ENCODE data around the gene MTRF1.

Gene MTRF1

GRCh38 chr13:41199079-41199478 lies 64.3 kb downstream of the MTRF1 start:
- TF ChIP-seq, protein P1, sequence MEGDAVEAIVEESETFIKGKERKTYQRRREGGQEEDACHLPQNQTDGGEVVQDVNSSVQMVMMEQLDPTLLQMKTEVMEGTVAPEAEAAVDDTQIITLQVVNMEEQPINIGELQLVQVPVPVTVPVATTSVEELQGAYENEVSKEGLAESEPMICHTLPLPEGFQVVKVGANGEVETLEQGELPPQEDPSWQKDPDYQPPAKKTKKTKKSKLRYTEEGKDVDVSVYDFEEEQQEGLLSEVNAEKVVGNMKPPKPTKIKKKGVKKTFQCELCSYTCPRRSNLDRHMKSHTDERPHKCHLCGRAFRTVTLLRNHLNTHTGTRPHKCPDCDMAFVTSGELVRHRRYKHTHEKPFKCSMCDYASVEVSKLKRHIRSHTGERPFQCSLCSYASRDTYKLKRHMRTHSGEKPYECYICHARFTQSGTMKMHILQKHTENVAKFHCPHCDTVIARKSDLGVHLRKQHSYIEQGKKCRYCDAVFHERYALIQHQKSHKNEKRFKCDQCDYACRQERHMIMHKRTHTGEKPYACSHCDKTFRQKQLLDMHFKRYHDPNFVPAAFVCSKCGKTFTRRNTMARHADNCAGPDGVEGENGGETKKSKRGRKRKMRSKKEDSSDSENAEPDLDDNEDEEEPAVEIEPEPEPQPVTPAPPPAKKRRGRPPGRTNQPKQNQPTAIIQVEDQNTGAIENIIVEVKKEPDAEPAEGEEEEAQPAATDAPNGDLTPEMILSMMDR (IDR thresholded peaks at IDR 0.05; ENCODE audit: low read depth, low read length, missing control alignments): no peak
- no peak for DNase-seq (ENCODE audit: extremely low read depth, low read depth)
- H3K4me3 ChIP-seq (replicated peaks; ENCODE audit: low read depth, low read length): no peak overlapping the region

DNA sequence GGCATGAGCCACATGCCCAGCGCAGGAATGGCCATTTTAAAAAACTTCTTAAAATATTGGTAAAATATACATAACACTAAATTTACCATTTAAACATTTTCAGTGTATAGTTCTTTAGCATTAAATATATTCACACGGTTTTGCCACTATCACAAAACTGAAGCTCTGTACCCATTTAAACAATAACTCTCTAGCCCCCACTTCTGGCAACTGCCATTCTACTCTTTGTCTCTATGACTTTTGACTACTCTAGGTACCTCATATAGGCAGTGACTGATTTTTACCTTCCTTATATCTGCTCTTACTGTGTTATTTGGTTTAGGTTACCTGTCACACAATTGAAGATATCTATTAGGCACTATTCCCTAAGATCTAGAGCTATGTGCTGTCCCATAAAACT lies 66.8 kb downstream of the MTRF1 start:
- TF ChIP-seq, protein P1 (IDR thresholded peaks at IDR 0.05; ENCODE audit: low read depth, low read length, missing control alignments): peak; percentile 36
- no peak for DNase-seq (ENCODE audit: extremely low read depth, low read depth)
- no peak overlapping the region for H3K4me3 ChIP-seq (replicated peaks; ENCODE audit: low read depth, low read length)

- DNase-seq (ENCODE audit: extremely low read depth, low read depth): no peak
- H3K4me3 ChIP-seq (replicated peaks; ENCODE audit: low read depth, low read length): no peak overlapping the region
- TF ChIP-seq, protein P1 (IDR thresholded peaks at IDR 0.05; ENCODE audit: low read depth, low read length, missing control alignments): no peak
These were observed 67.4 kb downstream of the MTRF1 start for GRCh38 chr13:41196011-41196410.

DNA sequence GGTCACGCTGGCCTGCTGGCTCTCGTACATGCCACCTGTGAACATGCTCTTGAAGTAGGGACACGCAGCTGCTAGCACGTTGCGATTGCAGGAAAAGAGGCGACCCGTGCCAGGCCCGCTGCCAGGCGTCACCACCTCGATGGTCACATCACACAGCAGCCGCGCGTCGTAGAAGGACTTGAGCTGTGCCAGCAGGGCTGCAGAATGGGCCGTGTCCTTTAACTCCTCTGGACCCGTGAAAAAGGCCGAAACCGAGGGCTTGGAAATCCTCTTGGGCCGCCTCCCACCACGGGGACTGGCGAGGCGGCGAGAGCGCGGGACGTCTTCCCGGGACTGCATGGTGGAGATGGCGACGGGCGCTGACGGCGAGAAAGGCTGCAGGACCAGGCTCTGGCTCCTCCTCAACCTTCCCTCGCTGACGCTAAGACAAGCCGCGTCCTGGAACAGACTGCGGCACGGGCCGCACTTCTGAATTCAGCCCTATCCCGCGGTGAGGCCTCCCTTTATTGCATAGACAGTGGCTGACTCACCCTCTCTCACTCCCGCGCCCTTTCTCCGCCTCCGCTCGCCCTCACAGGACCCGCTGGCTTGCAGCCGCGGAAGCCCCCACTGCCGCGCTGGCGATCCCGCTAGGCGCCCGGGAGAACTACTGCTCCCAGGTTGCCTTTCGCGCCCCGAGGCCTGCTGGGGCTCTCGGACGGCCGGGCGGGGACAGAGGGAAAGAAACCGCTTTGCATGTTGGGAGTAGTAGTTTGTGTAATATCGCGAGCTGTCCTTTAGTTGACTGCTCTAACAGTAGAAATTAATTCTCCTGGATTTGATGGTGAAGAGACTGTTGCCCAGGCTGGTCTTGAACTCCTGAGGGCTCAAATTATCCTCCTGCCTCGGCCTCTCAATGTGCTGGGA lies 69.2 kb downstream of the MTRF1 start, which contains the start of gene KBTBD7:
KBTBD7 (minus strand) TSS at position 651 of the 906 bp plus-strand sequence; CDS start at position 339, 312 bp downstream.
- DNase-seq (ENCODE audit: extremely low read depth, low read depth): peak; percentile 87
- peak within 1 kb of the TSS; percentile 46 for H3K4me3 ChIP-seq (replicated peaks; ENCODE audit: low read depth, low read length)
- TF ChIP-seq, protein P1 (IDR thresholded peaks at IDR 0.05; ENCODE audit: low read depth, low read length, missing control alignments): no peak

DNA sequence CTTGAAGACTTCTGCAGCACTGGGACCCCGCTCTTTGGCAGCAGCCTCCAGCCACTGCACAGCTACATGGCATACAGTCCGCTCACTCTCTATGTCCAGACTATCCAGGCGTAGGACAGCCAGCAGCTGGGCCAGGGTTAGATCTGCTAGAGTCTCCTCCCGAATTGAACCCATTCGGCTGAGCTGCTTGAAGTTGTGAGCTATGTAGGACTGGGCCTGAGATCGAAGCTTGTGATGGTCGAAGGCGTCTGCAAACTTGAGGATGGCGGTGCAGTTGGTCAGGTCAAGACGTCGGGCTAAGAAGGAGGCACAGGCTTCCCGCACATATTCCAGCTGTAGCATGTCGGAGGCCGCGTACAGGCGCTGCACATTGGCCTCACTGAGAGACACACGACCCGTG lies 69.9 kb downstream of the MTRF1 start:
- H3K4me3 ChIP-seq (replicated peaks; ENCODE audit: low read depth, low read length): peak overlapping the region; percentile 46
- DNase-seq (ENCODE audit: extremely low read depth, low read depth): no peak
- TF ChIP-seq, protein P1 (IDR thresholded peaks at IDR 0.05; ENCODE audit: low read depth, low read length, missing control alignments): no peak

DNA sequence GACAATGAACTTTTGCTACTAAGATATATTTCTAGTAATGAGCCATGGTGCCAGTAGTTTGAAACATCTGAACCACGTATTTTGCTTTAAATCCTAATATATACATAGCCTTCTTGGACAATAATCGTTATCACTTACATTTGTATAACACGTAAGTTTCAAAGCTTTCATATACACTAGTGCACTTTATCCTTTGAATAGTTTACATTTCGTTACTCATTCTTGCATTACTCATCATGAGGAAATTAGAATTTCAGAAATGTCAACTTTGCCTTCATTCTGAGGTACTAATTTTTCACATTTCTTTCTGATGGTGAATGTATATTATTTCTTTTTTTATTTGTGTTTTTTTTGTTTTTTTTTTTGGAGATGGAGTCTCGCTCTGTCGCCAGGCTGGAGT lies 74.8 kb downstream of the MTRF1 start:
- TF ChIP-seq, protein P1 (IDR thresholded peaks at IDR 0.05; ENCODE audit: low read depth, low read length, missing control alignments): no peak
- H3K4me3 ChIP-seq (replicated peaks; ENCODE audit: low read depth, low read length): no peak overlapping the region
- DNase-seq (ENCODE audit: extremely low read depth, low read depth): no peak
